ENCODE measurements around the gene MAFG.

DNA sequence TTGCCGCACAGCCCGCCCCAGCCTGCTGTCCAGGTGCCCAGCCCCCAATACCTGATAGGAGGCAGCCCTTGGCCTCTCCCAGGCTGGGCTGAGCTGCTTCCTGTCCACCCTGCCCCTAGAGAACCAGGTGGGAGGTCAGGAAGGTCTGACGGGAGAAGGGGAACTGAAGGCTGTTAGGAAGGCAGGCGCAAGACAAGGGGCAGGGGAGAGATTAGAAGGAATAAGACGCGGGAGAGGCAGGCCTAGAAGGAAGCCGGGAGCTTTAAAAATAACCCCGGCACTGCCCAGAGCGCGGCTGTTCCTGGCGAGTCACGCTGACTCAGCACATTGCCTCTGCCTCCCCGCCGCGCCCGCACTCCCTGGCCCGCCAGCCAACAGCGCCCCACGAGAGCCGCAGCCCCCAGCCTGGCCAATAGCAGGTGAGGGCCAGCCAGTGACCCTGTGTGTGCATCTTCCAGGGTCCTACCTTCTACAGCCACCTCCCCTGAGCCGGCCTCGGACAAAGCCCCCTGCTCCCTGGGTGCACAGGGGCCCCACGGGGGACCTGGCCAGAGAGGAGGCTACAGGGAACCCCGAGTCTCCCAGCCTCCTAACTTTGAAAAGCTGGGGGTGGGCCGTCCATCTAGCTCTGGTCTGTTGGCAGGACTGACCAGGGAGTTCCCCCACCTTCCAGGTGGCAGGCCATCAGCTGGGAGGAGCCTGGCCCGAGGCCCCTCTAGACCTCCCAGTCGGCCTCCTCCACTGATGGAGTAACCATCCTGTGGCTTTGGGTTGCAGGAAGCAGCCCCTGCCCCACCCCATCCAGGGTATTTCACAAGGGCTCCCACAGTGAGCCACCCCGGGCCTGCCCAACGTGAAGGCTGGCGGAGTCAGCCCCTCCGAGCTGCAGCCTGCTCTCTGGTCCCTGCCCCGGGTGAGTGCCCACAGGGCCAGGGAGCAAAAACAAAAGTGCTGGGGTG lies 4.0 kb downstream of the MAFG start:
- TF ChIP-seq GATA3 (IDR thresholded peaks at IDR 0.05; ENCODE audit: low read depth, low read length) (no peak), GATA2 (IDR thresholded peaks at IDR 0.05; ENCODE audit: low read depth, low read length) (no peak)
